NCI-H748 (cell line): ENCODE results near the gene APPBP2.
"Not testable (repeated sequence)": the region's sequence is repeated elsewhere in the genome, so short reads cannot be mapped to it uniquely, and the experiment has no call there.

Experiments used
- DNase-seq: peaks from one replicate; lab custom pipeline; 2025; ENCODE audit not compliant: unreplicated experiment; lab: John Stamatoyannopoulos, UW

Gene APPBP2

DNA sequence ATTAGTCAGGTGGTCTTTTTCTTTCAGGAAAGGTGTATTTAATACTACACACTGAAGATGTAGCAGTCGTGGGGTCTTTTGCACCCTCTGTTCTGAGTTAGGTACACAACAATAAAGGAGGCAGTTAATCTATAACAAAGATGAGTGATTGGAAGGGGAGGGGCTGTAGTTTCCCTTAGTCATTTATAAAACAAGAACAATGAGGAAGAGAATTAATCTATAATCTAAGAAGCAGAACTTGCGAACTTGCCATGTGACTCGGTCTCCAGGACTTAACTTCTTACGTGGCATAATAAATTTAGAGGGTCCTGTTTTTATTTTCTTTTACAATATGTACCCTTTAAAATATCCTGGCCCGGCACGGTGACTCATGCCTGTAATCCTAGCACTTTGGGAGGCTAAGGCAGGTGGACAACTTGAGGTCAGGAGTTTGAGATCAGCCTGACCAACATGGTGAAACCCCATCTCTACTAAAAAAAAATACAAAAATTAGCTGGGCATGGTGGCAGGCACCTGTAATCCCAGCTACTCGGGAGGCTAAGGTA is 8.6 kb upstream of the APPBP2 start:
- DNase-seq = no peak

- DNase-seq = no peak
Observed at GRCh38 chr17:60534010-60534555, 8.0 kb upstream of the APPBP2 start.

GRCh38 chr17:60529806-60530205 is 3.8 kb upstream of the APPBP2 start:
- DNase-seq = no peak

DNA sequence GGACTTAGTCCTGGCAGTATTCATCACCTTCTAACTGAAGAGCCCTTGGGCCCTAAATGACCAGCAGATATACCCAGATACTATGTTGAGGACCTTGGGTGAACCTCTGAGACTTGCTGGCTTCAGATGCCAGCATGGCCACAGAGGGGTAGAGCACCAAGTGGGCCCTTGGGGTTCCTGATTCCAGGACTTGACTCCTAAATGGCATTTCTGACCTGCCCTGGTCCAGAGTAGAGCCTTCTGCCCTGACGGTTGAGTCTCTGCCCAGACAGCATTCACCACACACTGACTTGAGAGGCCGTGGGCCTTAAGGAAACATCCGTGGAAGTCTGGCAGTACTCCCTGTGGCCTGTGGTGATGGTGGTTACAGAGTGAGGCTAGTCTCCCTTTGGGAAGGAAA is 2.8 kb upstream of the APPBP2 start:
- no peak for DNase-seq

DNA sequence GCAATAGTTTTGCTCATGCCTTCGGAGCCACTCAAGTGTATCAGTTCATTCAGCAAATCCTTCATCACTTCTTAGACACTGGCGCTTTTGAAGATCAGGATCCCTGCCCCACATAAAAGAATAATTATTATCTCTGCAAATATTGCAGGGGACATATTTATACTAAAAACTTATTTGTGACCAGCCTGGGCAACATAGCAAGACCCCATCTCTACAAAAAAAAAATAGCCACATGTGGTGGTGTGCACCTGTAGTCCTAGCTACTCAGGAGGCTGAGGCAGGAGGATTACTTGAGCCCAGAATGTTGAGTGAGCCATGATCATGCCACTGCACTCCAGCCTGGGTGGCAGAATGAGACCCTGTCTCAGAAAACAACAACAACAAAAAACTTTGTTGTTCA is 1.7 kb upstream of the APPBP2 start:
- no peak for DNase-seq

GRCh38 chr17:60526726-60527125 is 684 bp upstream of the APPBP2 start:
- DNase-seq = no peak

DNA sequence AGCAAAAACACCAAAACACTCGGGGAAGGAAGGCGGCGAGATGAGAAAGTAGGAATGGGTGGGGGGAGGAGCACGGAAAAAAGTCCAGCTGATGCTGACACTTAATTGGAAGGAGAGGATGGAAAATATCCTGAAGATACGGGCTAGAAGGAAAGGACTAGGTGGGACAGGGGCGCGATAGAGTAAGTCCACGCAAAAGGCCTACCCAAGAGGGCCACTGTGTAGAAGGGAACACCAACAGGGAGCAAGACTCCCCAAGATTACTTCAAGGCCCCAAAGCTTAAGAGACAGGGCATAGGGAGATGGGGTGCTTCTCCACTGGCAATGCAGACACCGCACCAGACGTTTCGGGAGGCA is 736 bp downstream of the APPBP2 start:
- peak; percentile 40 for DNase-seq

GRCh38 chr17:60524463-60525327 is 1.3 kb downstream of the APPBP2 start:
- DNase-seq = peak; percentile 25

GRCh38 chr17:60523822-60524221 is 2.2 kb downstream of the APPBP2 start:
- no peak for DNase-seq

DNA sequence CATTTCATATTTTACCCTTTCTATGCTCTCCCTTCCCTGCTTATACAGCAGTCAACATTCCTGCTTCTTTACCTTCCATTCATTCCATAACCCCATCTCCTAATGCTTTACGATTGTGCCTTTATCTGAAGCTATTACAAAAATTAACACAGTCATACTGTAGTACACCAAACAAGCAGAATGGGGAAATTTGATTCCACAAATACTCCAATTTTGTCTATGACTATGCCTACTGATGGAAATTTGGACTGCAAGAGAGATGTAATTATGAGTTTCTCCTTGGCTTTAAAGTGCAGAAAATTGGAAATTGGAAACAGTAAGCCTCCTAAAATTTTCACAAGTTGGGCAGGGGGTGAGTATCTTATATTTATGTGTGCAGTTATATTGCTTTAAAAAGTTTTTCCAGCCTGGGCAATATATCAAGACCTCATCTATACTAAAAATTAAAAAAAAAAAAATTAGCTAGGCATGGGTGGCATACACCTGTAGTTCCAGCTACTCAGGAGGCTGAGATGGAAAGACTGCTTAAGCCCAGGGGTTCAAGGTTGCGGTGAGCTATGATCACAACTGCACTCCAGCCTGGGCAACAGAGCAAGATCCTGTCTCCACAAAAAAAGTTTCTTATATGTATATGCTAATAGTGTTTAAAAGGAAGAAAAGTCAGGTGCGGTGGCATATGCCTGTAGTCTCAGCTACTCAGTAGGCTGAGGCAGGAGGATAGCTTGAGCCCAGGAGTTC is 3.0 kb downstream of the APPBP2 start:
- no peak for DNase-seq

GRCh38 chr17:60519795-60520194 is 6.2 kb downstream of the APPBP2 start:
- DNase-seq = no peak

GRCh38 chr17:60515683-60516082 is 10.4 kb downstream of the APPBP2 start:
- not testable (repeated sequence) for DNase-seq

GRCh38 chr17:60515199-60515598 is 10.8 kb downstream of the APPBP2 start:
- not testable (repeated sequence) for DNase-seq

DNA sequence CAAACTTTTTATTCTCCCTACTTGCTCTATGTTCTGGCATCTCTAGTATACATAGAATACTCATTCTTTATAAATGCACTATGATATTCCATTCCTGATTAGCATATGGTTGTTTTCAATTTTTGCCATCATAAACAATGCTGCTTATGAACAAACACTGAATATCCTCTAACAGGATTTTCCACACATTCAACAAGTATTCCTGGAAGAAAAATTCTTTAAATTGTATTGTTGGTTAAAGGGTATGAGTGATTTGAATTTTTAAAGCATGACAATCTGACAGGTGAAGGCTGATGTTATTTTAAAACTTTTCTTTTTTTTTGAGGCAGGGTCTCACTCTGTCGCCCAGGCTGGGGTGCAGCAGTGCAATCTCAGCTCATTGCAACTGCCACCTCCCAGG is 11.5 kb downstream of the APPBP2 start:
- no peak for DNase-seq

- no peak for DNase-seq
Observed at GRCh38 chr17:60514053-60514452, 12.0 kb downstream of the APPBP2 start.

- DNase-seq = no peak
Observed at GRCh38 chr17:60513014-60513413, 13.0 kb downstream of the APPBP2 start.

- DNase-seq = no peak
Observed at GRCh38 chr17:60510723-60511122, 15.3 kb downstream of the APPBP2 start.

DNA sequence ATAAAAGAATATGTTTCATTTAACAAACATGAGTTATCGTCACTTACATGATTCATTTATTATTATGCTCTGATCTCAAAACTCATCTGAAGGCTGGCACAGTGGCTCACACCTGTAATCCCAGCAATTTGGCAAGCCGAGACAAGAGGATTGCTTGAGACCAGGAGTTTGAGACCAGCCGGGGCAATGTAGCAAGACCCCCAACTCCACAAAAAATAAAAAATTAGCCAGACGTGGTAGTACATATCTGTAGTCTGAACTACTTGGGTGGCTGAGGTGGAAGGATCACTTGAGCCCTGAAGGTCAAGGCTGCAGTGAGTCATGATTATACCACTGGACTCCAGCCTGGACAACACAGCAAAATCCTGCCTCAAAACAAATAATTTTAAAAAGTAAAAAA is 16.0 kb downstream of the APPBP2 start:
- DNase-seq = no peak

- DNase-seq = no peak
Observed at GRCh38 chr17:60508384-60508980, 17.6 kb downstream of the APPBP2 start.

GRCh38 chr17:60506312-60506711 is 19.7 kb downstream of the APPBP2 start:
- DNase-seq = no peak

DNA sequence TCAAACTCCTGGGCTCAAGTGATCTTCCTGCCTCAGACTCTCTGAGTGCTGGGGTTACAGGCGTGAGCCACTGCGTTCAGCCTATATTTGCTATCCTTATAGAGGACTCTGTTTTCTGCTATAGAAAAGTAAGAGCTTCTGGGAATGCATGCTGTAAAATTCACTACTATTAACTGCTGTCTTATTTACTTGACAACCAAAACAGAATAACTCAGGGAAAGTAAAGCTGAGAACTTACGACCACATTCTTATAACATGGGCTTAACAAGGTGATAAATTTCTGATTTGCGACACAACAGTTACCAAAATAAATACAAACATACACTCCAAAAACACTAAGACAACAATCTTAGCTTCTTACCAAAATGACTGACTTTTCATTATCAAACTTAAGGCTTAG is 23.9 kb downstream of the APPBP2 start:
- no peak for DNase-seq
